ENCODE results near the gene USF2.

Gene USF2

DNA sequence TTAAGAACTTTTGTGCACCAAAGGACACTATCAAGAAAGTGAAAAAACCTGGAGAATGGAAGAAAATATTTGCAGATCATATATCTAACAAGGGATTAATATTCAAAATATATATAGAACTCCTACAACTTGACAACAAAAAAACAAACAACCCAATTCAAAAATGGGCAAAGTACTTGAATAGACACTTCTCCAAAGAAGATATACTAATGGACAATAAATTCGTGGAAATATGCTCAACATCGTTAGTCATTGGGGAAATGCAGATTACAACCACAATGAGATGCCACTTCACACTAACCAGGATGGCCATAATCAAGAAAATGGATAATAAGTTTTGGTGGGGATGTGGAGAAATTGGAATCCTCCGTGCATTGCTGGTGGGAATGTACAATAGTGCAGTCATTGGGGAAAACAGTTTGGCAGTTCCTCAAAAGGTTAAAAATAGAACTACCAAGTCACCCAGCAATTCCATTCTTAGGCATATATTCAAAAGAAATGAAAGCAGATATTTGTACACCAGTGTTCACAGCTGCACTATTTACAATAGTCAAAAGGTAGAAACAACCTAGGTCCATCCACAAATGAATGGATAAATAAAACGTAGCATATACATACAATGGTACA, 22.2 kb upstream of the USF2 start:
- TF ChIP-seq MAX (IDR thresholded peaks at IDR 0.05) (no peak), CEBPB (IDR thresholded peaks at IDR 0.05) (no peak), CREB1 (IDR thresholded peaks at IDR 0.05; ENCODE audit: low read depth) (no peak), YY1 (IDR thresholded peaks at IDR 0.05; ENCODE audit: low read depth) (no peak), FOXM1 (IDR thresholded peaks at IDR 0.05; ENCODE audit: borderline replicate concordance, low read depth) (no peak), ZBTB7A (IDR thresholded peaks at IDR 0.05; ENCODE audit: low read depth) (no peak), TAF1 (IDR thresholded peaks at IDR 0.05; ENCODE audit: low read depth) (no peak), TEAD4 (IDR thresholded peaks at IDR 0.05) (no peak), NFIC (IDR thresholded peaks at IDR 0.05) (no peak), EP300 (IDR thresholded peaks at IDR 0.05; ENCODE audit: borderline replicate concordance) (no peak), TCF12 (IDR thresholded peaks at IDR 0.05; ENCODE audit: low read depth) (no peak)
- TF ChIP-seq, protein P1, sequence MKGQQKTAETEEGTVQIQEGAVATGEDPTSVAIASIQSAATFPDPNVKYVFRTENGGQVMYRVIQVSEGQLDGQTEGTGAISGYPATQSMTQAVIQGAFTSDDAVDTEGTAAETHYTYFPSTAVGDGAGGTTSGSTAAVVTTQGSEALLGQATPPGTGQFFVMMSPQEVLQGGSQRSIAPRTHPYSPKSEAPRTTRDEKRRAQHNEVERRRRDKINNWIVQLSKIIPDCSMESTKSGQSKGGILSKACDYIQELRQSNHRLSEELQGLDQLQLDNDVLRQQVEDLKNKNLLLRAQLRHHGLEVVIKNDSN (IDR thresholded peaks at IDR 0.05), result no peak
- TF ChIP-seq, protein P2, sequence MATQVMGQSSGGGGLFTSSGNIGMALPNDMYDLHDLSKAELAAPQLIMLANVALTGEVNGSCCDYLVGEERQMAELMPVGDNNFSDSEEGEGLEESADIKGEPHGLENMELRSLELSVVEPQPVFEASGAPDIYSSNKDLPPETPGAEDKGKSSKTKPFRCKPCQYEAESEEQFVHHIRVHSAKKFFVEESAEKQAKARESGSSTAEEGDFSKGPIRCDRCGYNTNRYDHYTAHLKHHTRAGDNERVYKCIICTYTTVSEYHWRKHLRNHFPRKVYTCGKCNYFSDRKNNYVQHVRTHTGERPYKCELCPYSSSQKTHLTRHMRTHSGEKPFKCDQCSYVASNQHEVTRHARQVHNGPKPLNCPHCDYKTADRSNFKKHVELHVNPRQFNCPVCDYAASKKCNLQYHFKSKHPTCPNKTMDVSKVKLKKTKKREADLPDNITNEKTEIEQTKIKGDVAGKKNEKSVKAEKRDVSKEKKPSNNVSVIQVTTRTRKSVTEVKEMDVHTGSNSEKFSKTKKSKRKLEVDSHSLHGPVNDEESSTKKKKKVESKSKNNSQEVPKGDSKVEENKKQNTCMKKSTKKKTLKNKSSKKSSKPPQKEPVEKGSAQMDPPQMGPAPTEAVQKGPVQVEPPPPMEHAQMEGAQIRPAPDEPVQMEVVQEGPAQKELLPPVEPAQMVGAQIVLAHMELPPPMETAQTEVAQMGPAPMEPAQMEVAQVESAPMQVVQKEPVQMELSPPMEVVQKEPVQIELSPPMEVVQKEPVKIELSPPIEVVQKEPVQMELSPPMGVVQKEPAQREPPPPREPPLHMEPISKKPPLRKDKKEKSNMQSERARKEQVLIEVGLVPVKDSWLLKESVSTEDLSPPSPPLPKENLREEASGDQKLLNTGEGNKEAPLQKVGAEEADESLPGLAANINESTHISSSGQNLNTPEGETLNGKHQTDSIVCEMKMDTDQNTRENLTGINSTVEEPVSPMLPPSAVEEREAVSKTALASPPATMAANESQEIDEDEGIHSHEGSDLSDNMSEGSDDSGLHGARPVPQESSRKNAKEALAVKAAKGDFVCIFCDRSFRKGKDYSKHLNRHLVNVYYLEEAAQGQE (IDR thresholded peaks at IDR 0.05; ENCODE audit: low read depth), result no peak

- TF ChIP-seq MAX (IDR thresholded peaks at IDR 0.05), result peak; percentile 78
- TF ChIP-seq TAF1 (IDR thresholded peaks at IDR 0.05; ENCODE audit: low read depth), result peak; percentile 67
- TF ChIP-seq EP300 (IDR thresholded peaks at IDR 0.05; ENCODE audit: borderline replicate concordance), result no peak; the same call in 1 of the 2 replicates
- peak; percentile 68; the same call in 1 of the 2 replicates for TF ChIP-seq TCF12 (IDR thresholded peaks at IDR 0.05; ENCODE audit: low read depth)
- peak; percentile 46; the same call in 1 of the 2 replicates for TF ChIP-seq EGR1 (IDR thresholded peaks at IDR 0.05)
- TF ChIP-seq, protein P2 (IDR thresholded peaks at IDR 0.05; ENCODE audit: low read depth), result no peak
- TF ChIP-seq RAD21 (IDR thresholded peaks at IDR 0.05; ENCODE audit: low read depth), result peak; percentile 58; the same call in 1 of the 2 replicates
- peak; percentile 29; the same call in 1 of the 2 replicates for TF ChIP-seq NFIC (IDR thresholded peaks at IDR 0.05)
- TF ChIP-seq CEBPB (IDR thresholded peaks at IDR 0.05), result no peak
- TF ChIP-seq FOXM1 (IDR thresholded peaks at IDR 0.05; ENCODE audit: borderline replicate concordance, low read depth), result peak; percentile 43; the same call in 1 of the 2 replicates
- TF ChIP-seq TEAD4 (IDR thresholded peaks at IDR 0.05), result peak; percentile 71
- TF ChIP-seq ZBTB7A (IDR thresholded peaks at IDR 0.05; ENCODE audit: low read depth), result no peak
- TF ChIP-seq, protein P1 (IDR thresholded peaks at IDR 0.05), result peak; percentile 10; the same call in 1 of the 2 replicates
- TF ChIP-seq YY1 (IDR thresholded peaks at IDR 0.05; ENCODE audit: low read depth), result peak; percentile 10; the same call in 1 of the 2 replicates
- no peak for TF ChIP-seq CREB1 (IDR thresholded peaks at IDR 0.05; ENCODE audit: low read depth)
These were observed 21.0 kb upstream of the USF2 start for GRCh38 chr19:35247526-35248309.

GRCh38 chr19:35248310-35249145, 20.2 kb upstream of the USF2 start, which contains the start of gene LSR:
Gene LSR (plus strand): TSS chr19:35249002. CDS start chr19:35249023, 21 bp downstream.
- peak; percentile 91 for TF ChIP-seq YY1 (IDR thresholded peaks at IDR 0.05; ENCODE audit: low read depth)
- no peak for TF ChIP-seq RAD21 (IDR thresholded peaks at IDR 0.05; ENCODE audit: low read depth)
- TF ChIP-seq NFIC (IDR thresholded peaks at IDR 0.05), result peak; percentile 40
- no peak; the same call in 1 of the 2 replicates for TF ChIP-seq TEAD4 (IDR thresholded peaks at IDR 0.05)
- TF ChIP-seq, protein P2 (IDR thresholded peaks at IDR 0.05; ENCODE audit: low read depth), result no peak
- 0 out of 2 replicates have a peak, but pooled peaks have one; percentile 18 for TF ChIP-seq TCF12 (IDR thresholded peaks at IDR 0.05; ENCODE audit: low read depth)
- TF ChIP-seq FOXM1 (IDR thresholded peaks at IDR 0.05; ENCODE audit: borderline replicate concordance, low read depth), result 0 out of 2 replicates have a peak, but pooled peaks have one; percentile 24
- TF ChIP-seq EGR1 (IDR thresholded peaks at IDR 0.05), result no peak; the same call in 1 of the 2 replicates
- peak; percentile 69; the same call in 1 of the 2 replicates for TF ChIP-seq EP300 (IDR thresholded peaks at IDR 0.05; ENCODE audit: borderline replicate concordance)
- peak; percentile 26; the same call in 1 of the 2 replicates for TF ChIP-seq CREB1 (IDR thresholded peaks at IDR 0.05; ENCODE audit: low read depth)
- TF ChIP-seq, protein P1 (IDR thresholded peaks at IDR 0.05), result no peak; the same call in 1 of the 2 replicates
- no peak; the same call in 1 of the 2 replicates for TF ChIP-seq CEBPB (IDR thresholded peaks at IDR 0.05)
- peak; percentile 96 for TF ChIP-seq TAF1 (IDR thresholded peaks at IDR 0.05; ENCODE audit: low read depth)
- TF ChIP-seq MAX (IDR thresholded peaks at IDR 0.05), result peak; percentile 48
- TF ChIP-seq ZBTB7A (IDR thresholded peaks at IDR 0.05; ENCODE audit: low read depth), result no peak; the same call in 1 of the 2 replicates

Data from Ishikawa (cell line).